GM18517 (cell line): ENCODE results near the gene TCEA2.

Experiments used
- ATAC-seq: cut with Tn5 transposase; IDR thresholded peaks from one replicate; pipeline ENCODE4 v1.9.1; 2021; ENCODE audit warnings: mild to moderate bottlenecking, moderate library complexity; ENCODE audit not compliant: unreplicated experiment

TCEA2 gene

GRCh38 chr20:64062596-64063388 lies at the start of gene TCEA2:
TSS of gene TCEA2 (plus strand) at chr20:64063198. CDS start at chr20:64063313, 115 bp downstream.
- ATAC-seq: peak; percentile 72

- ATAC-seq: no peak
These were observed 47.4 kb upstream of the TCEA2 start for GRCh38 chr20:64015635-64016034.

GRCh38 chr20:64021124-64021975 lies 41.6 kb upstream of the TCEA2 start:
- ATAC-seq: no peak

GRCh38 chr20:64022671-64023360 lies 40.2 kb upstream of the TCEA2 start:
- no peak for ATAC-seq

GRCh38 chr20:64023361-64024140 lies 39.4 kb upstream of the TCEA2 start:
- ATAC-seq: no peak

- ATAC-seq: no peak
These were observed 38.6 kb upstream of the TCEA2 start for GRCh38 chr20:64024141-64024990.

GRCh38 chr20:64025101-64025825 lies 37.7 kb upstream of the TCEA2 start:
- no peak for ATAC-seq

GRCh38 chr20:64025826-64026412 lies 37.1 kb upstream of the TCEA2 start:
- no peak for ATAC-seq

GRCh38 chr20:64027981-64028685 lies 34.9 kb upstream of the TCEA2 start:
- ATAC-seq: no peak

- ATAC-seq: no peak
These were observed 33.5 kb upstream of the TCEA2 start for GRCh38 chr20:64029293-64030117.

- ATAC-seq: no peak
These were observed 32.4 kb upstream of the TCEA2 start for GRCh38 chr20:64030371-64031134.

- ATAC-seq: no peak
These were observed 31.1 kb upstream of the TCEA2 start for GRCh38 chr20:64031822-64032314.

GRCh38 chr20:64032706-64033624 lies 30.0 kb upstream of the TCEA2 start:
- no peak for ATAC-seq

- ATAC-seq: no peak
These were observed 29.0 kb upstream of the TCEA2 start for GRCh38 chr20:64033981-64034493.
